GM18858 (cell line): ENCODE data around the gene ELAPOR1.

ENCODE experiments used
- ATAC-seq: cut with Tn5 transposase; IDR thresholded peaks from one replicate; pipeline ENCODE4 v1.9.1; 2021; ENCODE audit not compliant: unreplicated experiment

ELAPOR1 gene

GRCh38 chr1:109113590-109114341 is at the start of gene ELAPOR1:
TSS of gene ELAPOR1 (plus strand) at chr1:109114115. CDS start at chr1:109114184, 69 bp downstream.
- ATAC-seq, result peak; percentile 41

- ATAC-seq, result no peak
Observed at GRCh38 chr1:109065137-109065536, 48.8 kb upstream of the ELAPOR1 start.

GRCh38 chr1:109067883-109068282 is 46.0 kb upstream of the ELAPOR1 start:
- ATAC-seq, result no peak

GRCh38 chr1:109069294-109069693 is 44.6 kb upstream of the ELAPOR1 start:
- no peak for ATAC-seq

DNA sequence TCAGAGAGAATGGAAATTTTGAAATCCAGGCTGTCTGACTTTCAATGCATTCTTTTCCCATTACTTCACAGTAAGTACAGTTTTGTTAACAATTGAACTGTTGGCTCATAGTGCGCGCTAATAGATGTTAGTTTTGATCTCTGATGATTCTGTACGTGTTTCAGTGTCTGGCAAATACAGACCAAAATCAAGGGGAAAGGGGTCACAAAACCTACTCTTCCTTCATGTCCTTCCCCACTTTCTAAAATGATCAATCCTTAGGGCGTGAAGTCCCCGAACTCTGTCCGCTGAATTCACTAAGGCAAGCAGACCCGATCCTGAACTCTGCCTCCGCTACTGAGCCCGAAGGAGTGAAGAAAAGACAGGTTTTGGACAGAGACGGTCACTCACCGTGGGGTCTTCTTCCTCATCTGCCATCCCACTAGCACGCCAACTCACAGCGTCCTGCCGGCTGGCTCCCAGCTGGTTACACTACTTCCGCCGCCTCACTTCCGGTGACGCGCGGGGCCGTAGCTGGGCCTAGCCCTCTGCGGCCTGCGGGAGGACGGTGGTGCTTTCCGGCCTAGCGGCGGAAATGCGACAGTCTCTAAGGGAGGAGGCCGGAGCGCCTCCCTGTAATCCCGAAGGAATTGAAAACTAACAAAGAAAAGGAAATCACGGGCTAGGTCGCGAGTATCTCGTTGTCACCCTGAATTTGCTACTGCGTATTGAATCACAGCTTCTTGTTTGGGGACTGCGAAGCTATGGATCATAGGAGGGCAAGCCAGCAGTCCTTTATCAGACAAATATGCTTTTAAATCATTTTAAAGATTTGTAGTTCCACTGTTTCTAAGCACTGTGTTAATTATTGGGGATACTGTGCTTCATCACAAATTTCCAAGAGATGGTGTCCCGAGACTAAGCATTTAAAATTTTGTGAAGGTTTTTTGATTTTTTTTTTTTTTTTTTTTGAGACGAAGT is 38.1 kb upstream of the ELAPOR1 start, which contains the start of gene TAF13:
TAF13 (minus strand) TSS at position 473 of the 960 bp plus-strand sequence; CDS start at position 417, 56 bp downstream.
- peak; percentile 98 for ATAC-seq

GRCh38 chr1:109078317-109078716 is 35.6 kb upstream of the ELAPOR1 start:
- ATAC-seq, result no peak

DNA sequence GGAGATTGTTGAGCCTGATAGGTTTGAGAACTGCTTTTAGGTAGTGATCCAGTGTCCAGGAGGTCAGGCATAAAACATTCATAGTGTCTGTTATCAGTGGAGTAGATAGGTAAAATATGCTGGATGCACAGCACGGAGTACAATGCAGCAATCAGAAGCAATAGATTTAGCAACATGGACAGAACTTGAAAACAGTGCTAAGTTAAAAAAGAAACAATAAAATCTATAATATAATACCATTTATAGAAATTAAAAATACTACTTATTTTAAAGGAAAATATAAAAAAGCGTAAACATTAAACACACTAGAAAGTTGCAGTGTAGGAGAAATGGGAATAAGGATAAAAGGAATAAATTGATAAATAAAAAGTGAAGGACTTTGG is 34.7 kb upstream of the ELAPOR1 start:
- ATAC-seq, result no peak

DNA sequence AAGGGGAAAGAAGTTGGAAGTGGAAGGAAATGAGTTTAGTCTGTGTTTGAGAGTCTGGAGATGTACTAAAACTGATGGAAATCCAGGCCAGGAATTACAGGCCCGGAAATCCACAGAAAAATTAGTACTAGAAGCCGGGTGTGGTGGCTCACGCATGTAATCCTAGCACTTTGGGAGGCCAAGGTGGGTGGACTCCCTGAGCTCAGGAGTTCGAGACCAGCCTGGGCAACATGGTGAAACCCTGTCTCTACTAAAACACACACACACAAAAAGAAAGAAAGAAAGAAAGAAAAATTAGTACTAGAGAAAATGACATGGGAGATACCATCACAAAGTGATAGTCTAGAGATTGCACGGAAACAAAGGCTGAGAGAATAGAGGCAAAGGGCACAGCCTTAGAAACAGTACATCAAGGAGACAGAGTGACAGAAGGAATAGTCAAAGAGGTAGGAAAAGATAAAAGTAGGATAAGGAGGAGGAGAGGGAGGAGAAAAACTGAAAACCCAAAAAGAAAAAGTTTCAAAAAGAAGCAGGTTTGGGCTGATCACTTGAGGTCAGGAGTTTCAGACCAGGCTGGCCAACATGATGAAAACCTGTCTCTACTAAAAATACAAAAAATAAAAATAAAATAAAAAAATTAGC is 33.4 kb upstream of the ELAPOR1 start:
- ATAC-seq, result no peak

DNA sequence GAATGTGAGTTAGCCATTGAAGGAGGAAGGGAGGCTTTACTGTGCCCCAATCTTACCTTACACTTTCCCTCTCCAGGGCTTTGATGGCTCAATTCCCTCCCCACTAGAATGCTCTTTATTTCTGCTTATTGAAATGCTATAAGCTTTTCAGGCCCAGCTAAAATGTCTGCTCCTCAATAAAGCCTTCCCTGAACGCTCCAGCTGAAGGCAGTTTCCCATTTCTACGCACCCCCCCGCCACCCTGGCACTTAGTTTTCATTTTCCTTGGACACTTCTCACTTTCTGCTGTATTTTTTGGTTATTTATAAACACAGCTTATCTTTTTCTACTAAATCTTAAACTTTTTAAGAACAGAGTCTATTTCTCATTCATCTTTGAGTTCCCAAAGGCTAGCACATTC is 30.4 kb upstream of the ELAPOR1 start:
- no peak for ATAC-seq

DNA sequence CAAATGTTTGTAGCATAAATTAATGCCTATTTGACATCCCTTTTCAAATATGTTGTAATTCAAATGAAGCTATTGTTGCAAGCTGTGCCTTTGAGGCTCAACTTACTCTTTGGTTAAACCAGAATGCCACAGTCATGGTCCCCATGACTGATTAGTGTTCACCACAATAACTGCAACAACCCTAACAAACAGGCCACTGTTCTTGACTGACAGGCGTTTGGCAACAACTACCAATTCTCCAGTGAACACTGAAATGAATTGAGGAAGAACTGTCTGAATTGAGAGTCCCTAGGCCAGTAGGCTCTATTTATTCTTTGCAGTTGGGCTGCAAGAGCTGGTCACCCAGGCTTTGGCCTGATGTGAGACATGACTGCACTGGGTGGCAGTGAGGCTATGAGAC is 30.0 kb upstream of the ELAPOR1 start:
- ATAC-seq, result no peak

DNA sequence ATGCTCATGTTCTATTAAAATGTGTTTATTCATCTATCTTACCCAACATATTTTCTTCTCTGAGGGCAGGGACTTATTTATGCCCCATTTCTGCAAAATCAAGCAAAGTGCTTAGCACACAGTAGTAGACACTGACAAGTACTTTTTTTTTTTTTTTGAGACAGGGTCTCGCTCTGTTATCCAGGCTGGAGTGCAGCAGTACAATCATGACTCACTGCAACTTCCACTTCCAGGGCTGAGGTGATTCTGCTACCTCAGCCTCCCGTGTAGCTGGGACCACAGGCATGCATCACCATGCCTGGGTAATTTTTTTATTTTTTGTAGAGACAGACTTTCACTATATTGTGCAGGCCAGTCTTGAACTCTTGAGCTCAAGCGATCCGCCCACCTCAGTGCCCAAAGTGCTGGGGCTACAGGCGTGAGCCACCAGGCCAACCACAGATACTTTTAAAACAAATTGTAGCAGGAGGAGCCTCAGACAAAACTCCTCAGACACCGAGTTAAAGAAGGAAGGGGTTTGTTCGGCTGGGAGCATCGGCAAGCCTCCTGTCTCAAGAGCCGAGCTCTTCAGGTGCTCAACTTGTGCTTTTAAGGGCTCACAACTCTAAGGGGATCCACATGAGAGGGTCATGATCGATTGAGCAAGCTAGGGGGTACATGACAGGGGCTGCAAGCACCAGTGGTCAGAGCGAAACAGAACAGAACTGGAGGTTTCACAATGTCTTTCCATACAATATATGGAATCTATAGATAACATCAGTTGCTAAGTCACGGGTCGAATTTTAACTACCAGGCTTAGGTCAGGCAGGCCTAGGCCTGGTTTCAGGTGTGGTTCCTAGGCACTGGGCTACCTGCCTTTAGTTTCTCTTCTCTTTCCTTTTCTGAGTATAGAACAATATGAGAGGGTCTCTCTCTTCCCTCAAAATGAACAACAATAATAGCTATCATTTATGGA is 29.1 kb upstream of the ELAPOR1 start:
- ATAC-seq, result no peak

- no peak for ATAC-seq
Observed at GRCh38 chr1:109089242-109090015, 24.5 kb upstream of the ELAPOR1 start.

GRCh38 chr1:109090196-109091077 is 23.5 kb upstream of the ELAPOR1 start, which contains the start of gene TMEM167B:
TSS of gene TMEM167B (plus strand) at chr1:109090764. CDS start at chr1:109090873, 109 bp downstream.
- peak; percentile 88 for ATAC-seq

- peak; percentile 40 for ATAC-seq
Observed at GRCh38 chr1:109091078-109091838, 22.7 kb upstream of the ELAPOR1 start.

DNA sequence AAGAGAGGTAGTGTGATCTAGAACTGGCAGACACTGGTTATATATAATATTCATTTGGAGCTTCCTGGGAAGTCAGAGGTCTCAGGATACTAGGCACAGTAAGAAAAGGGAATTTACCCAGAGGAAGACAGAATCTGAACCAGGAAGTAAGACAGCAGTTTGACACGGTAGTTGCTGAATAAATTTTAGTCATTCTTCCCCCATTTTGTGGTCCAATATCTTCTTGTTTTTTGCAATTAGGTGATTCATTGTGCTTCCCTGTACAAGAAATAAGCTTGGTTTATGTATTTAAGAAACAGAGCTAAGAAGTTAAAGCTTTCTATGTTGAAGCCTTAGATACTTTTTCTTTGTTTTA is 22.1 kb upstream of the ELAPOR1 start:
- no peak for ATAC-seq

GRCh38 chr1:109094377-109094803 is 19.5 kb upstream of the ELAPOR1 start:
- no peak for ATAC-seq

GRCh38 chr1:109094871-109095270 is 19.0 kb upstream of the ELAPOR1 start:
- no peak for ATAC-seq

- no peak for ATAC-seq
Observed at GRCh38 chr1:109095631-109096030, 18.3 kb upstream of the ELAPOR1 start.
